HCT116 (cell line): ENCODE measurements around the gene SVIL. TPM values are rescaled to one million over a fixed set of nuclear protein-coding genes. Genes with fewer than 3 reads are reported as not detected.

Source experiments
- ATAC-seq: fragments of 200-7000 bp; cut with Tn5 transposase; 2 replicates; pipeline ENCODE4 v1.9.1; 2020; ENCODE audit warnings: mild to moderate bottlenecking, moderate library complexity
- BruUV-seq: library from RNA; stranded (reverse); fragments of 400-500 nt; replicated peaks from 2 replicates; lab custom pipeline; 2021; lab: Mats Ljungman, UMichigan
- CTCF ChIA-PET: fragments of 300-600 bp; sonication (Branson Sonifier 250); formaldehyde crosslinking; loops from one replicate; lab custom pipeline; 2021; ENCODE audit warnings: antibody characterized with exemption; lab: Charles Lee
- POLR2A ChIA-PET: fragments of 300-600, 350-600 bp; sonication (Branson Sonifier 250); formaldehyde crosslinking; loops from one replicate; lab custom pipeline; 2021; ENCODE audit warnings: antibody characterized with exemption; lab: Charles Lee
- RAD21 ChIA-PET, 2 experiments: fragments of 300-600 bp; sonication (Branson Sonifier 250); formaldehyde crosslinking; loops; one replicate each; lab custom pipeline; 2023; ENCODE audit warnings: low total read pairs in 2 of 2; ENCODE audit not compliant: uncharacterized antibody in 2 of 2, unreplicated experiment in 2 of 2, low non-redundant PET in 1 of 2; lab: Charles Lee
- DNase-seq: peaks from one replicate; pipeline ENCODE4 v3.0.0-alpha.2; 2010; ENCODE audit warnings: low read depth, low spot score
- H2AFZ ChIP-seq: fragments of 200-600 bp; shearing (Covaris generic), sonication (generic); 2 replicates; pipeline ENCODE4 v1.6.1; 2017; ENCODE audit warnings: low read depth, mixed run types, mixed read lengths, antibody characterized with exemption, low read length; ENCODE audit not compliant: poor library complexity, severe bottlenecking
- H3K27ac ChIP-seq: 2 replicates; pipeline ENCODE4 v1.5.1; 2012; ENCODE audit warnings: low read depth, low read length
- H3K27me3 ChIP-seq: fragments of 200-600 bp; sonication (generic); 2 replicates; pipeline ENCODE4 v1.6.1; 2016; ENCODE audit warnings: mixed run types, low read length, mixed read lengths; ENCODE audit not compliant: insufficient read depth
- H3K36me3 ChIP-seq, 2 experiments: fragments of 200-500 bp in 1 of 2; fragments of 200-600 bp in 1 of 2; sonication (Bioruptor generic) in 1 of 2; sonication (generic) in 1 of 2; 2 replicates each; pipeline versions ENCODE4 v1.5.1 to v1.6.1; 2014 to 2016; ENCODE audit warnings: low read length in 2 of 2, inconsistent platforms in 1 of 2, mixed read lengths in 1 of 2, mixed run types in 1 of 2; ENCODE audit not compliant: insufficient read depth in 2 of 2, control insufficient read depth in 1 of 2
- H3K4me1 ChIP-seq, 2 experiments: fragments of 200-600 bp in 1 of 2; sonication (generic) in 1 of 2; 2 replicates each; pipeline versions ENCODE4 v1.5.1 to v1.6.1; 2012 to 2017; ENCODE audit warnings: low read length in 2 of 2, inconsistent platforms in 1 of 2, mild to moderate bottlenecking in 1 of 2, mixed read lengths in 1 of 2, mixed run types in 1 of 2, moderate library complexity in 1 of 2; ENCODE audit not compliant: insufficient read depth in 2 of 2, control insufficient read depth in 1 of 2
- H3K4me2 ChIP-seq: fragments of 200-600 bp; sonication (generic); 2 replicates; pipeline ENCODE4 v1.6.1; 2017; ENCODE audit warnings: mixed run types, low read length, mixed read lengths
- H3K4me3 ChIP-seq, 2 experiments: fragments of 200-600 bp in 1 of 2; sonication (generic) in 1 of 2; replicated peaks in 1 of 2; 2 replicates each; pipeline ENCODE4 v1.5.1; 2011 to 2016; ENCODE audit warnings: low read length in 2 of 2, control low read depth in 1 of 2, low read depth in 1 of 2, mild to moderate bottlenecking in 1 of 2, mixed read lengths in 1 of 2, mixed run types in 1 of 2
- H3K79me2 ChIP-seq: fragments of 200-600 bp; sonication (generic); 2 replicates; pipeline ENCODE4 v1.6.1; 2017; ENCODE audit warnings: mild to moderate bottlenecking, mixed run types, low read length, moderate library complexity, mixed read lengths; ENCODE audit not compliant: insufficient read depth
- H3K9ac ChIP-seq: fragments of 200-600 bp; sonication (generic); 2 replicates; pipeline ENCODE4 v1.6.1; 2016; ENCODE audit warnings: low read length, mixed read lengths
- H3K9me2 ChIP-seq: fragments of 200-600 bp; sonication (generic), shearing (Covaris generic); 2 replicates; pipeline ENCODE4 v1.6.1; 2017; ENCODE audit warnings: mixed run types, mild to moderate bottlenecking, moderate library complexity; ENCODE audit not compliant: insufficient read depth
- H3K9me3 ChIP-seq, 2 experiments: fragments of 200-500 bp in 1 of 2; fragments of 200-600 bp in 1 of 2; sonication (Bioruptor generic) in 1 of 2; sonication (generic) in 1 of 2; 2 replicates each; pipeline ENCODE4 v1.6.1; 2014 to 2017; ENCODE audit warnings: low read length in 2 of 2, mixed read lengths in 2 of 2, inconsistent platforms in 1 of 2, low read depth in 1 of 2, mild to moderate bottlenecking in 1 of 2, mixed run types in 1 of 2, moderate library complexity in 1 of 2; ENCODE audit not compliant: control insufficient read depth in 1 of 2, insufficient read depth in 1 of 2
- H4K20me1 ChIP-seq: fragments of 200-600 bp; sonication (generic), shearing (Covaris generic); 2 replicates; pipeline ENCODE4 v1.6.1; 2017; ENCODE audit warnings: mixed run types, mild to moderate bottlenecking, moderate library complexity; ENCODE audit not compliant: insufficient read depth
- ATF3 ChIP-seq: IDR thresholded peaks from 2 replicates; pipeline ENCODE4 v1.6.1; 2012
- CBX3 ChIP-seq: IDR thresholded peaks from 2 replicates; pipeline ENCODE4 v1.6.1; 2012; ENCODE audit warnings: low read depth
- CTCF ChIP-seq, 3 experiments: fragments of 200-600 bp in 1 of 3; sonication (generic) in 1 of 3; IDR thresholded peaks in 2 of 3; conservative IDR thresholded peaks in 1 of 3; 2 replicates each; pipeline ENCODE4 v1.5.1; 2012 to 2017; ENCODE audit warnings: low read depth in 2 of 3, low read length in 2 of 3, antibody characterized with exemption in 1 of 3, borderline replicate concordance in 1 of 3, control low read depth in 1 of 3, mild to moderate bottlenecking in 1 of 3, mixed read lengths in 1 of 3, mixed run types in 1 of 3, moderate library complexity in 1 of 3; ENCODE audit not compliant: insufficient read depth in 1 of 3
- ELF1 ChIP-seq: IDR thresholded peaks from 2 replicates; pipeline ENCODE4 v1.6.1; 2012; ENCODE audit warnings: low read depth, borderline replicate concordance
- EZH2 ChIP-seq: fragments of 200-600 bp; sonication (generic); IDR thresholded peaks from 2 replicates; pipeline ENCODE4 v1.6.1; 2017; ENCODE audit warnings: antibody characterized with exemption, mixed run types
- JUND ChIP-seq: IDR thresholded peaks from 2 replicates; pipeline ENCODE4 v1.6.1; 2012
- MAX ChIP-seq: IDR thresholded peaks from 2 replicates; pipeline ENCODE4 v1.6.1; 2012
- REST ChIP-seq: IDR thresholded peaks from 2 replicates; pipeline ENCODE4 v1.6.1; 2012; ENCODE audit warnings: low read depth
- SIN3A ChIP-seq: IDR thresholded peaks from 2 replicates; pipeline ENCODE4 v1.6.1; 2012; ENCODE audit warnings: low read depth
- ZBTB33 ChIP-seq: IDR thresholded peaks from 2 replicates; pipeline ENCODE4 v1.6.1; 2011; ENCODE audit warnings: mild to moderate bottlenecking, low read length, moderate library complexity; ENCODE audit not compliant: insufficient replicate concordance; ENCODE audit errors: extremely low read depth
- ZNF274 ChIP-seq: fragments of 200-500 bp; sonication (Bioruptor generic); IDR thresholded peaks from 2 replicates; pipeline ENCODE4 v1.6.1; 2014; ENCODE audit warnings: mild to moderate bottlenecking, low read depth, low read length, inconsistent platforms
- intact Hi-C: fragments of 100-400 bp; cut with micrococcal nuclease; formaldehyde crosslinking; loops from 2 replicates; pipeline ENCODE4 v1.10.0; 2022
- total RNA-seq: library from RNA; stranded (reverse); gene quantifications from one replicate; pipeline ENCODE4 v1.2.1, GENCODE V29; 2021; ENCODE audit not compliant: unreplicated experiment

The SVIL gene
- total RNA-seq, 1 experiment from 2014 or later = 27.0 TPM

GRCh38 chr10:29555091-29555745 lies 79.6 kb downstream of the SVIL start:
- RAD21 ChIA-PET = no interaction called here
- no peaks in the 10 kb centered on the region; a peak in 1 of 4 replicates for H3K4me1 ChIP-seq
- no TSS peak for BruUV-seq
- H3K79me2 ChIP-seq = no peaks in the 10 kb centered on the region
- no peaks in the 10 kb centered on the region for H3K9me3 ChIP-seq
- no peaks in the 10 kb centered on the region for H4K20me1 ChIP-seq
- H3K9me2 ChIP-seq = no peaks in the 10 kb centered on the region
- ATAC-seq = no peak
- H3K4me3 ChIP-seq = no peak overlapping the region
- H3K4me2 ChIP-seq = no peak overlapping the region
- intact Hi-C loops = no loop called here
- POLR2A ChIA-PET = no interaction called here
- no peak overlapping the region for H2AFZ ChIP-seq
- CTCF ChIA-PET = interaction anchor here (0.9 to 1.1 kb wide), 2 partner anchors 20 to 38 kb away, joined by 3 to 4 read pairs; no protein-coding TSS in a partner anchor
- no peak for DNase-seq
- TF ChIP-seq REST = no peak
- no peak for TF ChIP-seq ZNF274
- TF ChIP-seq CTCF (IDR thresholded peaks at IDR 0.05 in 2 of 3, conservative IDR thresholded peaks at IDR 0.05 in 1 of 3; ENCODE audit: borderline replicate concordance in 1 of 3, insufficient read depth in 1 of 3, low read depth in 2 of 3, low read length in 2 of 3) = no peak
- TF ChIP-seq JUND = no peak
- TF ChIP-seq SIN3A = no peak
- no peak for TF ChIP-seq ATF3
- no peak for TF ChIP-seq MAX
- TF ChIP-seq ELF1 = no peak
- no peak for TF ChIP-seq EZH2
- TF ChIP-seq CBX3 = no peak
- no peak for TF ChIP-seq ZBTB33
- peaks cover 4 to 5% of the 10 kb centered on the region in 2 experiments; a peak in 2 of 4 replicates for H3K36me3 ChIP-seq
- no peak overlapping the region for H3K27ac ChIP-seq
- H3K9ac ChIP-seq = no peak overlapping the region
- H3K27me3 ChIP-seq = no peaks in the 10 kb centered on the region
